Stimulated activated CD4-positive, alpha-beta T cell treated with anti-CD3 and anti-CD28 coated beads, TNF-alpha, amount 100 ng/mL, for 48 hours (primary cell): ENCODE results near the gene CENPO.
"Not testable (repeated sequence)": the region's sequence is repeated elsewhere in the genome, so short reads cannot be mapped to it uniquely, and the experiment has no call there.

Experiments
- DNase-seq, 3 donors: peaks; one replicate each; pipeline ENCODE4 v3.0.0-alpha.2; 2020; ENCODE audit warnings: low read depth in 3 of 3

CENPO gene

GRCh38 chr2:24824966-24825882 is 32.0 kb downstream of the CENPO start:
- DNase-seq = peak in 2 of 3 donors; percentile 13 to 20

DNA sequence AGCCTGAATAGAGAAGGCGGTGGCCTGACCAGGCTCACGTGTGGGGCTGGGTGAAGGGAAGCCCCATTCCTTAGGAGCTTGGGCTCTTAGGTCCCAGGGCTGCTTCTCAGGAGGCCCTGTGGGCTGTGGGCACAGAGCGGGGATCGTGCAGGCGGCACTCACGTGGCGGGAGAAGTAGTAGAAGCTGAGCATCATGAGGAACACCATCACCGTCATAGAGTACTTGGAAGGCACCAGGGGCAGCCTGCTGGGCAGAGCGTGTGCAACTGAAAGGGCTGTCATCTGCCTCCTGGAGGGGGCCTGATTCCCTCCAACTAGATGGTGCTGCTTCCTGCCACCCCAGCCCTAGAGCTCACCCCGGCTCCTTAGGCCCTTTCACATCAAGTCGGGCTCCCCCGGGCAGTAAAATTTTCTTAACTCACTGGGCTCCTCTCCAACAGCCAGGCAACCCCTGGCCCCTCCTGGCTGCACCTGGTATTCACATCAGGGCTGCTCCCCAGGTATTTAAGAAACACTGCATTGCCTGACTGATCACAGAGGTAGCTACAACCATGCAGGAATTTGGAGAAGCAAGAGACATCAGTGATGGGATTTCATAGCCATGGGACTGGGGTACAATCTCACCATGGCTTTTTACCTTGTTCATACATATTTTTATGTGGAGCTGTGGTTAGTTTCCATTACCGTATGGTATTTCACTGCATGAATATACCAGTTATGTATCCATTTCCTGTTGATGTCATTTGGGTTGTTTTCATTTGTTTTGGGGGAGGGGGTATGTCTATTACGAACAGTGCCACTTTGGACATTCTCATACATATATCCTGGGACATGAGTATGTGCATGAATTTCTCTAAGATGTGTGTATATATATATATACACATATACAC is 32.9 kb downstream of the CENPO start:
- no peak for DNase-seq

- no peak for DNase-seq
Observed at GRCh38 chr2:24826773-24827145, 33.5 kb downstream of the CENPO start.

- peak; percentile 37 to 49 (median 43) for DNase-seq
Observed at GRCh38 chr2:24827321-24828237, 34.4 kb downstream of the CENPO start.

- no peak for DNase-seq
Observed at GRCh38 chr2:24828238-24828996, 35.2 kb downstream of the CENPO start.

- no peak for DNase-seq
Observed at GRCh38 chr2:24830351-24830750, 37.1 kb downstream of the CENPO start.

DNA sequence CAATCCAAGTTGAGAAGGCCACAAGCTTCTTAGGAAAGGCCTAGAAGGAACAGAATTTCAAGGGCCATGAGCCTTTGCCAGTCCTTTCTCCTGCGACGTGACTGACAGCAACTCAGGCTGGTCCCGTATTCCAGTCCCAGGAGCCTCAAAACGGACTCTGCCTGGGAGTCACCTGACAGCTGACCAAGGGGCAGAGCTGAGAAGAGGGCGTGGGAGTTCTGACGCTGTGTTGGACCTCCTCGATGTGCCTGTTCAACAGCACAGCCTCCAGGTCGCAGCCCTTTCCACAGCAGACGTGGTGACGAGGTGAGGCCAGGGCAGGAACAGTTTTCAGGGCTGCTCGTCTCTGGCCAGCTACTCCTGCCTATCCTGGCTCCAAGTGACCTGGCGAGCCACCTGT is 37.6 kb downstream of the CENPO start:
- no peak for DNase-seq

- DNase-seq = no peak
Observed at GRCh38 chr2:24831221-24832072, 38.2 kb downstream of the CENPO start.

DNA sequence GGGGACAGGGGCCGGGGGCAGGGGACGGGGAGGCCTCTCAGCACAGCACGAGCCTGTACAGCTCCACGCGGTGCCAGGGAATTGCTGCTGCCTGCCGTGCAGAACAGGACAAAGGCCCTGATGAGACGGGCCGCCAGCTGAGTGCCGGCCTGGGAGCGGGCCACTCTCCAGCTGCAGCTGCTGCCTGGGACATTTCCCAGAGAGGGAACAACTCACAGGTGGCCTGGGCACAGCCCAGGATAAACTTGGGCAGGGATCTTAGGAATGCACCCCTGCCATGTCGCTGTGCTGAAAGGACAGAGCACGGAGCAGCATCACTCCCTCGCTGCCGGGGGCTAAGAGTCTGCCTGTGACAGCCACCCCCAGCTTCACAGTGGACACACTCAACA is 38.8 kb downstream of the CENPO start:
- DNase-seq = no peak

GRCh38 chr2:24832521-24832920 is 39.3 kb downstream of the CENPO start:
- DNase-seq = no peak

DNA sequence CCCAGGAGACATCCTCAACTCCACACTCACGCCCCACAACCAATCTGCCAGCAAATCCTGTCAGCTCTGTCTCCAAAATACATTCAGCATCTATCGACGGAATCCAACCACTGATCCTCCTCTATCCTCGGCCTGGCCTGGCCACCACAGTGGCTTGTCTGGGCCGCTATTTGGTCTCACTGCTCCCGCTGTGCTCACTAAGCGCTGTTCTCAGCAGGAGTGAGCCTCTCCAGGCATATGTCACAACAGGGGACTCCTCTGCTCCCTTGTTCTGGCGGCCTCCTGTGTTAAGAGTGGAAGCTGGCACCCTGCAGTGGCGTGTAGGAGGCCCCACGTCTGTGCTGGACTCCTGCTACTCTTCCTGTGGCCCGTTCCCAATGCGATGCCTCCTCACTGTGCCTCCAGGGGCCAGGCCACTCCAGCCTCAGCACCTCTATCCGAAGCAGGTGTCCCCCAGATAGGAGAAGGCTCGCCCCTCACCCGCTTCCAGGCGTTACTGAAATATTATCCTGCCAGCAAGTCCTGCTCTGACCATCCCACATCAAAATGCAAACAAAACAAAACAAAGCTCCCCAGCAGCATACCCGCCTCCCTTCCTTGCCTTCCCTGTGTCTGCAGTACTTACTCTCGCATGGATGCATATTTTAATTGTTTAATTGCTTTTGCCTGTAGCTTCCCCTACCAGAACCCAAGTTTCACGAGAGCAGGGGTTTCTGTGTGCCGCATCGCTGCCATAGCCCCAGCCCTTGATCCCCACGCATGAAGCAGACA is 39.9 kb downstream of the CENPO start:
- DNase-seq = no peak

DNA sequence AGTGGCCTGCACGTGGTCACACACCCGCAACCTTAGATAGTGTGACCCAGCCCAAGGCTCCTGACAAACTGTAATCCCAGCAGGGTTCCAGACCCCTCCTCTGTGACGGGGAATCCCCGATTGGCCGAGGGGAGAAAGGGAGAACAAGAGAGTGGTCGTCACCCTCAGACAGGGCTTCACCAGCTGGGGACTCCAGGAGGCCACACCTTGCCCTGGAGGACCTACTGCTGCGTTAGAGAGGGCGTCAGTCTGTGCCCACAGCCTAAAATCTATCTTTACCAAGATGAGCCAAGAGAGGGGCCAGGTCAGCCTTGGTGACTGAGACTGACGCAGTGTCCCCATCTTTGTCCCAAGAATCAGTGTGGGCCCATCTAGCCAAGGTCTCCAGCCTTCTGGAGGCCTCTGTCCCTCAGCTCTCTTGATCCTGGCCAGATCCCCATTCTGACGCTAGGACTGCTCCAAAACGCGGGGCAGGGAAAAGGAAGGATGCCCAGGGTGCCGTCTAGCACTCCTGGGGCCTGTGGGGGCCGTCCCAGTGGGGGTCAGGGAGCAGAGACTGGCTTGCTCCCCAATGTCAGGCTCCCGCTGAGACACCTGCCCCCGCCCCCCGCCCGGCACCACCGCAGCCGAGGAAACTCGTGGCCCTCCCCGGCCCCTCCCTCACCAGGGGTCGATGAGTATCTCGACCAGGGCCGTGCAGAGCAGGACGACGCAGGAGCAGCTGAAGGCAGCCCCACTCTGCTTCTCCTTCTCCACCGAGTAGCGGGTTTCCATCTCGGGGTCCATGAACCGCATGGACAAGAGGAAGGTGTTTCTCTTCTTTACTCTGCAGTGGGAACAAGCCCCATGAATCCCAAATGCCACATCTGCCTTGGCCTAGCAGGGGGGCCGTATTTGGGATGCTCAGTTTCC is 40.9 kb downstream of the CENPO start:
- no peak for DNase-seq

DNA sequence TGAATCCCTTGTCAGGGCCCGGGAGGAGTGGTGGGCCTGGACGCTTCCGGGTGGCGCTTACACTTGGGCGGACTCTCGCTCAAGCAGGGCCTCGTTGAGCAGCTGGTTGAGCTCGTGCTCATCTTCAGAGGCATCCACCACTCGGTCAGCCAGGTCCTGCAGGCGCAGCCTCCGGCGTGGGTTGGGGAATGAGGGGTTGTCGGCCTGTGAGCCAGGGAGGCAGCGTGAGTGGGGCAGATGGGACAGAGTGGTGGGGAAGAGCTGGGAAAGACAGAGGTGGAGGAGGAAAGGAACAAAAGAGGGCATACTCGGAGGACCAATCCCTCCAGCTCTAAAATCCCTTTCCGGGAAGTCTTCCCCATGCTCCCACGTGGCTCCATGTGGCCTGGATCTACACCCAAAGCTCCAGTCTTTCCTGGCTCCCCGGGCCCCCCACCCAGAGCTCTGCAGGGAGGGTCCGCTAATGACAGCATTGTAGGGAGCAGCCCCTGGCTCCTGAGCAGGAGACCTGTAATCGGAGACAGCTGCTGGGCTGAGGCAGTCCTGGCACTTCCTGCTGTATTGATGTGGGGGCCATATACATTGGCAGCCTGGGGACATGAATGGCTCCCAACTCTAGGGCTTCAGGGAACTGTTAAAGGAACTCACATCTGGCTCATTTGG is 41.6 kb downstream of the CENPO start:
- DNase-seq = no peak

DNA sequence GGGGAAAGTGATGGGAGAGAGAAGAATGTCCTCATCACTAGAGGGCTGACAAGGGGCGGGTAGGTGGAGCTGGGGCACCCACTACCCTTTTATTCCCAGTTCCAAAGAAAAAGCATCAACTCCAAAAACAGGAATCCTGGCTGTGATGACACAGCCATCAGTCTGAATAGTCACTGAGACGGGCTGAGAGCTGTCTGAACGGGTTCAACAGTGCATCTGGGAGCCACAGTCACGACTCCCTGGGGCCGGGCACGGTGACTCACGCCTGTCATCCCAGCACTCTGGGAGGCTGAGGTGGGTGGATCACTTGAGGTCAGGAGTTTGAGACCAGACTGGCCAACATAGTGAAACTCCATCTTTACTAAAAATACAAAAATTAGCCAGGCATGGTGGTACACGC is 42.2 kb downstream of the CENPO start:
- DNase-seq = not testable (repeated sequence)

DNA sequence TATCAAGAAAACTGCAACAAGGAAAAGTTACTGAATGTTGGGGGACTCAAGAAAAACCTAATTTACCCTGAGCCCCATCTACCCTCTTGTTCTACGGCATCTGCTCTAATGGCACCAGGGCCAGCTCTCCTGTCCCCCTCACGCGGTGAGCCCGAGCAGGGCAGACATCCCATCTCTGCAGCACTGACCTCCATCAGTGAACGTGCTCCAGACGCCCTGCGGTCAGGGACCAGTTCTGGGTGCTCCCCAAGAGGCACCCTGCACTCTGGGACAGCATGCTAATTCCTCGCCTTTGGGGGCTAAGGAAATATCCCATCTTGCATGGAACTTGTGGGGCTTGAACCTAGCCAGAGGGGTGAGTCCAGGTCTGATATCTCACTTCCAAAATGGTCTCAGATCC is 43.0 kb downstream of the CENPO start:
- no peak for DNase-seq

DNA sequence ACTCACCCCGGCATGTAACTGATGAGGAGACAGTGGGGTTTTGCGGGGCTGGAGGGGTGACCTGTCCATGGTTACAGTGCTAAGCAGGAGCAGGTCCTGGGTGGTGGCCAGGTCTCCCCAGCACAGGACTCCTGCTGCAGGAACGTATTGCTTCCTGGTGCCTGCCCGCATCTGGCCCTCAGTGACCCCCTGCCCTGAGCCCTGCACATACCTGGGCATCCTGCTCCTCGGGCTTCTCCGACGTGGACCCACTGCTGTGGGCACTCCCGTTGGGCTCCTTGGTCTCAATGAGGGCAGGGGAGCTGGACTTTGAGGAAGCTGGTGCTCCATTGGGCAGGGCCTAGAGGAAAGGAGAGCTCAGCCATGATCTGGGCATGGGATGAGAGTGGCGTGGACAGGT is 43.5 kb downstream of the CENPO start:
- no peak for DNase-seq

GRCh38 chr2:24837996-24838513 is 44.8 kb downstream of the CENPO start:
- no peak for DNase-seq
